Right atrium auricular region (tissue), 2 donors: Measurements from ENCODE around the gene UBAC2. TPM values are rescaled to one million over a fixed set of nuclear protein-coding genes. Genes with fewer than 3 reads are reported as not detected.

Source experiments
- DNase-seq: peaks from one replicate; pipeline ENCODE4 v3.0.0-alpha.2; 2019; ENCODE audit warnings: low spot score
- H3K27ac ChIP-seq, 2 donors: fragments of 200-600 bp; sonication (generic); 1 replicate in 1 of 2; 2 replicates in 1 of 2; pipeline ENCODE4 v1.5.1; 2016 to 2019
- H3K27me3 ChIP-seq, 2 donors: fragments of 200-600 bp; sonication (generic); one replicate each; pipeline versions ENCODE4 v1.5.1 to v1.6.0; 2017 to 2019
- H3K36me3 ChIP-seq: fragments of 200-600 bp; sonication (generic); one replicate; pipeline ENCODE4 v1.5.1; 2016
- H3K4me1 ChIP-seq, 2 donors: fragments of 200-600 bp; sonication (generic); one replicate each; pipeline versions ENCODE4 v1.5.1 to v1.6.0; 2017 to 2019
- H3K4me3 ChIP-seq, 2 donors: fragments of 200-600 bp; sonication (generic); 1 replicate in 1 of 2; 2 replicates in 1 of 2; pipeline ENCODE4 v1.5.1; 2017 to 2019; ENCODE audit warnings: mild to moderate bottlenecking in 1 of 2, moderate library complexity in 1 of 2
- H3K9me3 ChIP-seq, 2 donors: fragments of 200-600 bp; sonication (generic); one replicate each; pipeline ENCODE4 v1.5.1; 2019
- CTCF ChIP-seq, 2 donors: fragments of 200-600 bp; sonication (generic); IDR thresholded peaks; one replicate each; pipeline ENCODE4 v1.5.1; 2019; ENCODE audit warnings: antibody characterized with exemption in 2 of 2
- total RNA-seq, 2 donors: library from RNA; depleted of rRNA; stranded (reverse); fragments of >200 nt; gene quantifications; one replicate each; pipeline ENCODE4 v1.1.0, GENCODE V29; 2016

UBAC2 gene
- total RNA-seq, 2 donors from 2014 or later, result 47.5 to 50.7 TPM

DNA sequence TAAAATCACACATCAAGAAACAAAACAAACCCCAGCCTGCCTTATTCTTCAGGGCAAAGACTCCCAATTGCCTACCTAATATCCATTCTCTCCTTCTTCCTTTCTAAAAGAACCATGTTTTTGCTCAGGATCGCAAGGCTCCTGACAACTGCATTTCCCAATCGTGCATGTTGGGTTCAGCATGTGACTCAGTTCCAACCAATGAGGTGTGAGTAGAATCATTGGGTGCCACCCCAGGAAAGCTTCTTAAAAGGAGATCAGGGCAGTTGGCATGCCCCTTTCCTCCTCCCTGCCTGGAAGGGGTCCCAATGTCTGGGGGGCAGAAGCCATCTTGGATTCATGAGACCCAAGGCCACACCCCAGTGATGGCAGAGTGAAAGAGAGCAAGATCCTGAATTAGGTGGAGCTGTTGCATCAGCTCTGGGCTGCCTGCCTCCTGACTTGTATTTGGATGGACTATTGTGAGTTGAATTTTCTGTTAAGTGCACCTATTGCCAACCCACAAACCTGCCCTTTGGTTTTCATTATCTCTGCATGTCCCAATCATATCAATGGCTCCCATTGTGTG is 26.0 kb upstream of the UBAC2 start:
- Histone ChIP-seq H3K27ac (no peak overlapping the region), H3K36me3 (no peaks in the 10 kb centered on the region), H3K9me3 (no peaks in the 10 kb centered on the region), H3K4me1 (no peaks in the 10 kb centered on the region), H3K4me3 (no peak overlapping the region), H3K27me3 (no peaks in the 10 kb centered on the region)
- no peak for DNase-seq
- TF ChIP-seq CTCF (IDR thresholded peaks at IDR 0.05), result no peak

GRCh38 chr13:99176309-99177276 is 24.1 kb upstream of the UBAC2 start:
- peak; percentile 82 to 93 for TF ChIP-seq CTCF (IDR thresholded peaks at IDR 0.05)
- H3K27me3 ChIP-seq, result no peaks in the 10 kb centered on the region
- DNase-seq, result peak; percentile 66
- no peak overlapping the region for H3K27ac ChIP-seq
- H3K36me3 ChIP-seq, result no peaks in the 10 kb centered on the region
- H3K4me3 ChIP-seq, result no peak overlapping the region
- H3K4me1 ChIP-seq, result no peaks in the 10 kb centered on the region
- no peaks in the 10 kb centered on the region for H3K9me3 ChIP-seq

DNA sequence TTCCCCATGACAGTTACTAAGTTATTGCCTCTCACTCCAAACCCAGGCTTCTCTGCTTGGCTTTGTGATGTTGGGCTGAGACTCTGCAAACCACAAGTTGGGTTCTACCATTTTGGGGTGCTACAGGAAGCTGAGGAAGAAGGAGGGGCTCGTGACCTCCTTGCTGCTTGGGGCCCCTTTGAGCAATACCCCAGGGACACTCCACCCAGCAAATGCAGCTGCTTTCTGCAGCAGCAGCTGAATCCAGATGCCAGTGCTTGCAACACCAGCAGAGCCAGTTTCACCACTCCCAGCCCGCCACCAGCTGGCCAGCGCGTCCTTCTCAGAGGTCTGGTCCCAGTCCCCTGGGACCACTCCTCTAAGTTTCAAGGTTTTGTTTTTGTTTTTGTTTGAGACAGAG is 22.0 kb upstream of the UBAC2 start:
- no peak for TF ChIP-seq CTCF (IDR thresholded peaks at IDR 0.05)
- DNase-seq, result no peak
- Histone ChIP-seq H3K4me1 (no peaks in the 10 kb centered on the region), H3K9me3 (peaks cover 0 to 10% of the 10 kb centered on the region in 2 donors), H3K36me3 (no peaks in the 10 kb centered on the region), H3K4me3 (no peak overlapping the region), H3K27ac (no peak overlapping the region), H3K27me3 (no peaks in the 10 kb centered on the region)

GRCh38 chr13:99179460-99179859 is 21.2 kb upstream of the UBAC2 start:
- Histone ChIP-seq H3K4me1 (no peaks in the 10 kb centered on the region), H3K36me3 (no peaks in the 10 kb centered on the region)
- no peak for TF ChIP-seq CTCF (IDR thresholded peaks at IDR 0.05)

GRCh38 chr13:99182439-99182838 is 18.2 kb upstream of the UBAC2 start:
- DNase-seq, result no peak
- Histone ChIP-seq H3K27me3 (no peaks in the 10 kb centered on the region), H3K4me3 (no peak overlapping the region), H3K4me1 (no peaks in the 10 kb centered on the region), H3K27ac (no peak overlapping the region), H3K36me3 (no peaks in the 10 kb centered on the region), H3K9me3 (peaks cover 0 to 10% of the 10 kb centered on the region in 2 donors)
- TF ChIP-seq CTCF (IDR thresholded peaks at IDR 0.05), result no peak

More at GRCh38 chr13:99179460-99179859, 21.2 kb upstream of the UBAC2 start:
- H3K4me3 ChIP-seq, result no peak overlapping the region
- DNase-seq, result no peak
- H3K27me3 ChIP-seq, result no peaks in the 10 kb centered on the region
- H3K27ac ChIP-seq, result no peak overlapping the region
- peaks cover 0 to 10% of the 10 kb centered on the region in 2 donors for H3K9me3 ChIP-seq
